LNCaP clone FGC (cell line): Measurements from ENCODE around the gene ADAMTSL2.

Experiments used
- DNase-seq: peaks from one replicate; pipeline ENCODE4 v3.0.0-alpha.2; 2011; ENCODE audit warnings: low read depth
- H3K4me3 ChIP-seq: 2 replicates; pipeline ENCODE4 v1.5.1; 2011; ENCODE audit warnings: mild to moderate bottlenecking, low read depth, low read length, control low read depth
- CTCF ChIP-seq: IDR thresholded peaks from 2 replicates; pipeline ENCODE4 v1.5.1; 2012; ENCODE audit warnings: mild to moderate bottlenecking; ENCODE audit not compliant: control insufficient read depth, insufficient read depth; ENCODE audit errors: extremely low read depth

ADAMTSL2 gene

GRCh38 chr9:133581513-133582343, 47.2 kb downstream of the ADAMTSL2 start:
- DNase-seq = no peak
- H3K4me3 ChIP-seq = no peak overlapping the region
- no peak for TF ChIP-seq CTCF

- H3K4me3 ChIP-seq = no peak overlapping the region
- DNase-seq = no peak
- no peak for TF ChIP-seq CTCF
Measured at GRCh38 chr9:133582501-133583045, 48.1 kb downstream of the ADAMTSL2 start.

GRCh38 chr9:133583111-133583510, 48.6 kb downstream of the ADAMTSL2 start:
- TF ChIP-seq CTCF = no peak
- H3K4me3 ChIP-seq = no peak overlapping the region
- no peak for DNase-seq

- no peak for TF ChIP-seq CTCF
- no peak for DNase-seq
- H3K4me3 ChIP-seq = no peak overlapping the region
Measured at GRCh38 chr9:133583586-133583985, 49.1 kb downstream of the ADAMTSL2 start.

- no peak overlapping the region for H3K4me3 ChIP-seq
- no peak for DNase-seq
- TF ChIP-seq CTCF = no peak
Measured at GRCh38 chr9:133584167-133584558, 49.7 kb downstream of the ADAMTSL2 start.

GRCh38 chr9:133584559-133585476, 50.3 kb downstream of the ADAMTSL2 start:
- no peak for DNase-seq
- no peak overlapping the region for H3K4me3 ChIP-seq
- TF ChIP-seq CTCF = no peak
